AG04449 (cell line): ENCODE results near the gene TPH1.
"Not testable (repeated sequence)": the region's sequence is repeated elsewhere in the genome, so short reads cannot be mapped to it uniquely, and the experiment has no call there.

ENCODE experiments used
- CTCF ChIA-PET: fragments of 350-600 bp; formaldehyde crosslinking; extraction: SDS; loops from one replicate; lab custom pipeline; 2021; ENCODE audit warnings: antibody characterized with exemption; lab: Yijun Ruan, JAX
- POLR2A ChIA-PET: fragments of 400-600, 350-600 bp; formaldehyde crosslinking; extraction: SDS; loops from one replicate; lab custom pipeline; 2020; ENCODE audit warnings: antibody characterized with exemption, inconsistent platforms; lab: Yijun Ruan, JAX
- DNase-seq: peaks from one replicate; pipeline ENCODE4 v3.0.0-alpha.2; 2010; ENCODE audit warnings: low read depth, low spot score
- H3K4me3 ChIP-seq: 2 replicates; pipeline ENCODE4 v1.5.1; 2011; ENCODE audit warnings: low read depth, mild to moderate bottlenecking, control low read depth, low read length
- CTCF ChIP-seq: IDR thresholded peaks from one replicate; pipeline ENCODE4 v1.5.1; 2011; ENCODE audit warnings: mild to moderate bottlenecking, moderate library complexity, low read length, control low read depth, inconsistent platforms; ENCODE audit not compliant: insufficient read depth; ENCODE audit errors: missing control alignments

The TPH1 gene

GRCh38 chr11:18011633-18012032 is 34.4 kb downstream of the TPH1 start:
- no peak for TF ChIP-seq CTCF
- ChIA-PET CTCF (no interaction called here), POLR2A (no interaction called here)
- no peak for DNase-seq
- peak overlapping the region; percentile 83 for H3K4me3 ChIP-seq

GRCh38 chr11:18010977-18011586 is 35.0 kb downstream of the TPH1 start:
- no peak for TF ChIP-seq CTCF
- ChIA-PET CTCF (no interaction called here), POLR2A (no interaction called here)
- DNase-seq = no peak
- H3K4me3 ChIP-seq = no peak overlapping the region

- no peak overlapping the region for H3K4me3 ChIP-seq
- ChIA-PET POLR2A (no interaction called here), CTCF (interaction anchor here (0.9 to 2.5 kb wide), 4 partner anchors 10 to 27 kb away, joined by 3 to 9 read pairs (median 6); no protein-coding TSS in a partner anchor)
- TF ChIP-seq CTCF = no peak
- no peak for DNase-seq
These were observed 35.9 kb downstream of the TPH1 start for GRCh38 chr11:18010121-18010670.

- CTCF ChIA-PET = interaction anchor here (0.8 to 1.3 kb wide), 4 partner anchors 16 to 274 kb away, joined by 3 to 4 read pairs (median 3); partner anchors contain the start of gene SAAL1
- no peak for DNase-seq
- no peak overlapping the region for H3K4me3 ChIP-seq
- no peak for TF ChIP-seq CTCF
- POLR2A ChIA-PET = no interaction called here
These were observed 40.5 kb downstream of the TPH1 start for GRCh38 chr11:18005376-18006129.

GRCh38 chr11:18001191-18001590 is 44.9 kb downstream of the TPH1 start:
- DNase-seq = no peak
- no peak overlapping the region for H3K4me3 ChIP-seq
- TF ChIP-seq CTCF = no peak
- ChIA-PET CTCF (interaction anchor here (1.4 to 6.0 kb wide), 3 partner anchors 8 to 71 kb away, joined by 3 to 33 read pairs (median 7); no protein-coding TSS in a partner anchor), POLR2A (no interaction called here)

- ChIA-PET CTCF (interaction anchor here (1.0 to 6.0 kb wide), 4 partner anchors 8 to 270 kb away, joined by 3 to 33 read pairs (median 5); no protein-coding TSS in a partner anchor), POLR2A (no interaction called here)
- DNase-seq = no peak
- H3K4me3 ChIP-seq = no peak overlapping the region
- TF ChIP-seq CTCF = no peak
These were observed 45.3 kb downstream of the TPH1 start for GRCh38 chr11:18000760-18001159.

- CTCF ChIA-PET = interaction anchor here (1.0 to 6.0 kb wide), 5 partner anchors 8 to 269 kb away, joined by 3 to 33 read pairs (median 5); no protein-coding TSS in a partner anchor
- DNase-seq, POLR2A ChIA-PET, H3K4me3 ChIP-seq: not testable (repeated sequence)
These were observed 45.9 kb downstream of the TPH1 start for GRCh38 chr11:18000128-18000527.
